ENCODE measurements around the gene DNAJC8. TPM values are rescaled to one million over a fixed set of nuclear protein-coding genes. Genes with fewer than 3 reads are reported as not detected.

DNAJC8 gene
- total RNA-seq, 1 donor = 60.1 TPM

DNA sequence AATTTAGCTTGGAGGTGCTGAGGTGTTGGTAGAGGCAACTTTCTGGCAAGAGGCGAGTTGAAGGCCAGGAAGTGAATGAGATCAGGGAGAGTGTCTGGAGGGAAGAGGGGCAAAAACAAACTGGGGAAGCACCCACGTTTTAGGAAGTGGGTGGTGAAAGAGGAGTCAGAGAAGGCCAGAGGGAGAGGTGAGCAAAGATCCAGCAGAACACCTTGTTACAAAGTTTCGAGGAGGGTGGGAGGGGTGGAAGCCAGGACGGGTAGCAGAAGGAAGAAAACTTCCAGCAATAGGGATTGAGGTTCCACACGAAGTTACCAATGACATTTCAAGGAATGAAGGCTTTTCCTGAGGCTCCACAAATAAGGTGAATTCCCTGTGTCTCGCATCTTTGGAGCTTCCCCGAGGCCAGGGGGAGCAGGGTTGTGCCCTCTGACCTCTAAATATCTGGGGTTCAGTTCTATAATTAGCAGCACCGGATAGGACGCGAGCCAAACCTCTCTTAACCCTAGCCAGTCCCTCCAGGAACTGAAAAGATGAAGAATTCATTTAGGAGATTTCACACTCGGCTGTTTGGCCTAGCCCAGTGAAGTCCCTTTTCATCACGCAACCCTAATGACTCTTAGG is 25.9 kb upstream of the DNAJC8 start:
- Histone ChIP-seq H2AFZ (ENCODE audit: low read length) (peak overlapping the region; percentile 66), H3K27me3 (ENCODE audit: insufficient read depth, low read length) (no peaks in the 10 kb centered on the region), H3K4me2 (ENCODE audit: insufficient read depth, low read length) (peak overlapping the region; percentile 77), H3K27ac (ENCODE audit: low read depth, low read length) (peak overlapping the region; percentile 89), H3K4me1 (ENCODE audit: insufficient read depth, low read length) (peaks cover 25% of the 10 kb centered on the region), H3K79me2 (ENCODE audit: insufficient read depth, low read length) (peaks cover 43% of the 10 kb centered on the region), H3K9me3 (ENCODE audit: low read depth, low read length) (no peaks in the 10 kb centered on the region), H4K20me1 (ENCODE audit: insufficient read depth, low read length) (peaks cover 28% of the 10 kb centered on the region), H3K4me3 (ENCODE audit: insufficient read depth, low read length) (peak overlapping the region; percentile 93), H3K36me3 (ENCODE audit: insufficient read depth, low read length) (no peaks in the 10 kb centered on the region)
- DNase-seq (ENCODE audit: insufficient read length, low spot score, missing footprints) = peak; percentile 52
- TF ChIP-seq, protein P1, sequence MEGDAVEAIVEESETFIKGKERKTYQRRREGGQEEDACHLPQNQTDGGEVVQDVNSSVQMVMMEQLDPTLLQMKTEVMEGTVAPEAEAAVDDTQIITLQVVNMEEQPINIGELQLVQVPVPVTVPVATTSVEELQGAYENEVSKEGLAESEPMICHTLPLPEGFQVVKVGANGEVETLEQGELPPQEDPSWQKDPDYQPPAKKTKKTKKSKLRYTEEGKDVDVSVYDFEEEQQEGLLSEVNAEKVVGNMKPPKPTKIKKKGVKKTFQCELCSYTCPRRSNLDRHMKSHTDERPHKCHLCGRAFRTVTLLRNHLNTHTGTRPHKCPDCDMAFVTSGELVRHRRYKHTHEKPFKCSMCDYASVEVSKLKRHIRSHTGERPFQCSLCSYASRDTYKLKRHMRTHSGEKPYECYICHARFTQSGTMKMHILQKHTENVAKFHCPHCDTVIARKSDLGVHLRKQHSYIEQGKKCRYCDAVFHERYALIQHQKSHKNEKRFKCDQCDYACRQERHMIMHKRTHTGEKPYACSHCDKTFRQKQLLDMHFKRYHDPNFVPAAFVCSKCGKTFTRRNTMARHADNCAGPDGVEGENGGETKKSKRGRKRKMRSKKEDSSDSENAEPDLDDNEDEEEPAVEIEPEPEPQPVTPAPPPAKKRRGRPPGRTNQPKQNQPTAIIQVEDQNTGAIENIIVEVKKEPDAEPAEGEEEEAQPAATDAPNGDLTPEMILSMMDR (IDR thresholded peaks at IDR 0.05; ENCODE audit: extremely low read depth, low read depth, low read length) = no peak

DNA sequence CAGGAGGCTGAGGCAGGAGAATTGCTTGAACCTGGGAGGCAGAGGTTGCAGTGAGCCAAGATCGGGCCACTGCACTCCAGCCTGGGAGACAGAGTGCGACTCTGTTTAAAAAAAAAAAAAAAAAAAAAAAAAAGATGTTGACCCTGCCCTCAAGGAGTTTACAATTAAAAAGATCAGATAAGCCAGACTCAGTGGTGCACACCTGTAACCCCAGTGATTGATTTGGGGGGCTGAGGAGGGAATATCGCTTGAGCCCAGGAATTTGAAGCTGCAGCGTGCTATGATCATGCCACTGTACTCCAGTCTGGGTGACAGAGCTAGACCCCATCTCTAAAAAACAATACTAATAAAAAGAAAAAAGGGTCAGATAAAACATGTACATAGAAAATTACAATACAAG is 24.9 kb upstream of the DNAJC8 start:
- no peaks in the 10 kb centered on the region for H3K27me3 ChIP-seq (ENCODE audit: insufficient read depth, low read length)
- H3K36me3 ChIP-seq (ENCODE audit: insufficient read depth, low read length) = no peaks in the 10 kb centered on the region
- H3K4me3 ChIP-seq (ENCODE audit: insufficient read depth, low read length) = no peak overlapping the region
- H3K27ac ChIP-seq (ENCODE audit: low read depth, low read length) = no peak overlapping the region
- H3K4me2 ChIP-seq (ENCODE audit: insufficient read depth, low read length) = no peak overlapping the region
- H2AFZ ChIP-seq (ENCODE audit: low read length) = no peak overlapping the region
- H3K79me2 ChIP-seq (ENCODE audit: insufficient read depth, low read length) = peaks cover 33% of the 10 kb centered on the region
- H3K4me1 ChIP-seq (ENCODE audit: insufficient read depth, low read length) = peaks cover 25% of the 10 kb centered on the region
- H3K9me3 ChIP-seq (ENCODE audit: low read depth, low read length) = no peaks in the 10 kb centered on the region
- TF ChIP-seq, protein P1 (IDR thresholded peaks at IDR 0.05; ENCODE audit: extremely low read depth, low read depth, low read length) = no peak
- no peak for DNase-seq (ENCODE audit: insufficient read length, low spot score, missing footprints)
- H4K20me1 ChIP-seq (ENCODE audit: insufficient read depth, low read length) = peaks cover 18% of the 10 kb centered on the region

DNA sequence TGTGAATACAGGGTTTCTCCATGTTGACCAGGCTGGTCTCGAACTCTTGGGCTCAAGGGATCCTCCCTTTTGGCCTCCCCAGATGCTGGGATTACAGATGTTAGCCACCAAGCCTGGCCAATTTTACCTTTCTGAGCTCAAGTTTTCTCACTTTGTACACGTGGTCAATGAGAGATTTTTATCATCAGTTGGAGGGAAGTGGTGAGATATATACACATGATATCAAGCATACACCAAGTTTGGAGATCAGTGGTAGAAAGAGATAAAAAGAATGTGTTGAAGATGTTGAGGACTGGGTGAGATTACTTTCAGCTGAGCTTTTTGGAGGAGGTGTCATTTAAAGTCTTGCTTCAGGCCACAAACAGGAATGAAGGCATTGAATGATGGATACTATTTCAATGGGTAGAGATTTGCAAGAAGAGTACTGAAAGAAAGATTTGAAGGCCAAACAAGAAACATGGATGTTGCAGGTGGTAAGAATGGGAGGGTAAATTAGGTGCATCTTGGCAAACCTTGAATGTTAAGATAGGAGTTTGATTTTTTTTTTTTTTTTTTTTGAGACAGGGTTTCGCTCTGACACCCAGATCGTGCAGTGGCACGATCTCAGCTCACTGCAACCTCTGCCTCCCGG is 23.5 kb upstream of the DNAJC8 start:
- TF ChIP-seq, protein P1 (IDR thresholded peaks at IDR 0.05; ENCODE audit: extremely low read depth, low read depth, low read length) = no peak

DNA sequence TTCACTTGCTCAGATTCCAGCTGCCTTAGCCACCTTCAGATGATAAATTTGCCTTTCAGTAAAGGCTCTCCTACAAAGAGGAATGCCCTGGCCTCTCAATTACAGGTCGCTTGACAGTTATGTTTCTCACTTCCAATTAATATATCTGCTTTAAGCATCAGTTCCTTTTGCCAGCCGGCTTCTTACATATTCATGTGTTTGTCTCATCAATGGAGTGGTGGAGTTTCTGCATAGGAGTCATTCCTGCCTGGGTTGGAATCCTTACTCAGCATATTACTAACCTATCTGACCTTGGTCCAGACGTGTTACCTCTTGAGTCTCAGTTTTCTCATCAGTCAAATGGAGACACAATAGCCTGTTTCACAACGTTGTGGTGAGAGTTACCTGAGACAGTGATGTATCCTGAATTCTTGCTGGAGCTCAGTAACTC is 17.1 kb upstream of the DNAJC8 start:
- peak overlapping the region; percentile 16 for H3K27ac ChIP-seq (ENCODE audit: low read depth, low read length)

More for the DNA sequence above, 23.5 kb upstream of the DNAJC8 start:
- DNase-seq (ENCODE audit: insufficient read length, low spot score, missing footprints) = no peak
- Histone ChIP-seq H3K9me3 (ENCODE audit: low read depth, low read length) (no peaks in the 10 kb centered on the region), H3K27ac (ENCODE audit: low read depth, low read length) (no peak overlapping the region), H2AFZ (ENCODE audit: low read length) (no peak overlapping the region), H3K36me3 (ENCODE audit: insufficient read depth, low read length) (no peaks in the 10 kb centered on the region), H3K4me2 (ENCODE audit: insufficient read depth, low read length) (no peak overlapping the region), H3K4me1 (ENCODE audit: insufficient read depth, low read length) (peaks cover 17% of the 10 kb centered on the region), H4K20me1 (ENCODE audit: insufficient read depth, low read length) (peaks cover 8% of the 10 kb centered on the region), H3K79me2 (ENCODE audit: insufficient read depth, low read length) (peaks cover 19% of the 10 kb centered on the region), H3K4me3 (ENCODE audit: insufficient read depth, low read length) (no peak overlapping the region), H3K27me3 (ENCODE audit: insufficient read depth, low read length) (no peaks in the 10 kb centered on the region)

More for the DNA sequence above, 17.1 kb upstream of the DNAJC8 start:
- Histone ChIP-seq H3K9me3 (ENCODE audit: low read depth, low read length) (no peaks in the 10 kb centered on the region), H3K4me2 (ENCODE audit: insufficient read depth, low read length) (peak overlapping the region; percentile 96), H3K27me3 (ENCODE audit: insufficient read depth, low read length) (no peaks in the 10 kb centered on the region), H4K20me1 (ENCODE audit: insufficient read depth, low read length) (no peaks in the 10 kb centered on the region), H3K79me2 (ENCODE audit: insufficient read depth, low read length) (no peaks in the 10 kb centered on the region), H3K4me3 (ENCODE audit: insufficient read depth, low read length) (no peak overlapping the region), H3K36me3 (ENCODE audit: insufficient read depth, low read length) (no peaks in the 10 kb centered on the region), H2AFZ (ENCODE audit: low read length) (peak overlapping the region; percentile 32), H3K4me1 (ENCODE audit: insufficient read depth, low read length) (peaks cover 40% of the 10 kb centered on the region)
- TF ChIP-seq, protein P1 (IDR thresholded peaks at IDR 0.05; ENCODE audit: extremely low read depth, low read depth, low read length) = no peak
- DNase-seq (ENCODE audit: insufficient read length, low spot score, missing footprints) = no peak
